Transverse colon (tissue), 4 donors: ENCODE measurements around the gene NT5C1A.

Experiments used
- CTCF ChIP-seq, 5 experiments: fragments of 200-600 bp in 3 of 5; fragments of 450-650 bp in 2 of 5; sonication (generic) in 3 of 5; IDR thresholded peaks; 1 replicate in 2 of 5; 2 replicates in 3 of 5; pipeline ENCODE4 v1.5.1; 2016 to 2017; ENCODE audit warnings: antibody characterized with exemption in 5 of 5, inconsistent platforms in 3 of 5, mild to moderate bottlenecking in 2 of 5, moderate library complexity in 1 of 5
- EP300 ChIP-seq: sonication (generic); formaldehyde crosslinking; IDR thresholded peaks from one replicate; pipeline ENCODE4 v1.6.1; 2017; ENCODE audit warnings: antibody characterized with exemption, low read depth
- POLR2A ChIP-seq: fragments of 450-650 bp; IDR thresholded peaks from one replicate; pipeline ENCODE4 v1.6.1; 2016; ENCODE audit warnings: antibody characterized with exemption, mild to moderate bottlenecking, moderate library complexity
- POLR2AphosphoS5 ChIP-seq, 3 donors: sonication (generic); formaldehyde crosslinking; IDR thresholded peaks; one replicate each; pipeline ENCODE4 v1.6.1; 2016; ENCODE audit warnings: antibody characterized with exemption in 3 of 3

- TF ChIP-seq CTCF (IDR thresholded peaks at IDR 0.05) (no peak), EP300 (no peak), POLR2A (no peak), POLR2AphosphoS5 (IDR thresholded peaks at IDR 0.05) (no peak)
Observed at GRCh38 chr1:39680751-39681150, 8.8 kb upstream of the NT5C1A start.
